Osteoblast (primary cell): ENCODE results near the gene GCDH. TPM values are rescaled to one million over a fixed set of nuclear protein-coding genes. Genes with fewer than 3 reads are reported as not detected.

Experiments
- DNase-seq: peaks from one replicate; pipeline ENCODE4 v3.0.0; 2011; ENCODE audit warnings: low spot score, mixed read lengths; ENCODE audit not compliant: insufficient read length; ENCODE audit errors: missing footprints
- H2AFZ ChIP-seq: 2 replicates; pipeline ENCODE4 v1.6.0; 2011; ENCODE audit warnings: mild to moderate bottlenecking, low read length
- H3K27ac ChIP-seq: 2 replicates; pipeline ENCODE4 v1.5.1; 2011; ENCODE audit warnings: mild to moderate bottlenecking, low read depth, low read length, moderate library complexity
- H3K27me3 ChIP-seq: 2 replicates; pipeline ENCODE4 v1.6.0; 2012; ENCODE audit warnings: mild to moderate bottlenecking, control low read depth, inconsistent platforms, low read length, moderate library complexity; ENCODE audit not compliant: insufficient read depth
- H3K36me3 ChIP-seq: 2 replicates; pipeline ENCODE4 v1.5.1; 2011; ENCODE audit warnings: mild to moderate bottlenecking, low read length, control low read depth, moderate library complexity; ENCODE audit not compliant: insufficient read depth
- H3K4me1 ChIP-seq: 2 replicates; pipeline ENCODE4 v1.5.1; 2011; ENCODE audit warnings: mild to moderate bottlenecking, low read length, control low read depth, moderate library complexity; ENCODE audit not compliant: insufficient read depth
- H3K4me2 ChIP-seq: 2 replicates; pipeline ENCODE4 v1.6.0; 2011; ENCODE audit warnings: mild to moderate bottlenecking, low read length; ENCODE audit not compliant: insufficient read depth
- H3K4me3 ChIP-seq: fragments of 200-600 bp; sonication (generic); 3 replicates; pipeline ENCODE4 v1.5.1; 2012; ENCODE audit warnings: mild to moderate bottlenecking, low read length, inconsistent platforms; ENCODE audit not compliant: insufficient read depth
- H3K79me2 ChIP-seq: 2 replicates; pipeline ENCODE4 v1.6.0; 2012; ENCODE audit warnings: mild to moderate bottlenecking, low read length, control low read depth, inconsistent platforms; ENCODE audit not compliant: insufficient read depth
- H3K9me3 ChIP-seq: 2 replicates; pipeline ENCODE4 v1.5.1; 2011; ENCODE audit warnings: low read depth, low read length, control low read depth
- H4K20me1 ChIP-seq: 2 replicates; pipeline ENCODE4 v1.6.0; 2012; ENCODE audit warnings: mild to moderate bottlenecking, low read length, control low read depth; ENCODE audit not compliant: insufficient read depth
- CTCF ChIP-seq: IDR thresholded peaks from 2 replicates; pipeline ENCODE4 v1.5.1; 2011; ENCODE audit warnings: mild to moderate bottlenecking, low read depth, low read length, moderate library complexity; ENCODE audit errors: extremely low read depth
- total RNA-seq: library from RNA; depleted of rRNA; stranded (reverse); fragments of >200 nt; gene quantifications from 2 replicates; pipeline ENCODE4 v1.2.3, GENCODE V29; 2012

The GCDH gene
- total RNA-seq, 1 donor, result 31.1 TPM

- H3K4me2 ChIP-seq, result peak overlapping the region; percentile 84
- H3K9me3 ChIP-seq, result no peaks in the 10 kb centered on the region
- peak overlapping the region; percentile 58 for H3K4me3 ChIP-seq
- TF ChIP-seq CTCF, result peak; percentile 88
- H4K20me1 ChIP-seq, result no peaks in the 10 kb centered on the region
- peaks cover 4% of the 10 kb centered on the region for H3K4me1 ChIP-seq
- peak overlapping the region; percentile 83 for H2AFZ ChIP-seq
- H3K27me3 ChIP-seq, result peaks cover 6% of the 10 kb centered on the region
- DNase-seq, result peak; percentile 99
- H3K79me2 ChIP-seq, result no peaks in the 10 kb centered on the region
- H3K36me3 ChIP-seq, result no peaks in the 10 kb centered on the region
- H3K27ac ChIP-seq, result no peak overlapping the region
These were observed 43.5 kb upstream of the GCDH start for GRCh38 chr19:12847159-12848139.

- Histone ChIP-seq H3K27me3 (no peaks in the 10 kb centered on the region), H3K4me2 (no peak overlapping the region)
These were observed 34.3 kb upstream of the GCDH start for GRCh38 chr19:12856653-12857052.

GRCh38 chr19:12858041-12858928 is 32.7 kb upstream of the GCDH start:
- no peaks in the 10 kb centered on the region for H3K27me3 ChIP-seq
- H4K20me1 ChIP-seq, result no peaks in the 10 kb centered on the region
- H2AFZ ChIP-seq, result no peak overlapping the region
- no peak for TF ChIP-seq CTCF
- no peaks in the 10 kb centered on the region for H3K79me2 ChIP-seq
- H3K4me1 ChIP-seq, result no peaks in the 10 kb centered on the region
- H3K4me2 ChIP-seq, result no peak overlapping the region
- H3K36me3 ChIP-seq, result no peaks in the 10 kb centered on the region
- no peak overlapping the region for H3K27ac ChIP-seq
- no peaks in the 10 kb centered on the region for H3K9me3 ChIP-seq
- no peak overlapping the region for H3K4me3 ChIP-seq
- peak; percentile 39 for DNase-seq

More at GRCh38 chr19:12856653-12857052, 34.3 kb upstream of the GCDH start:
- Histone ChIP-seq H3K79me2 (no peaks in the 10 kb centered on the region), H2AFZ (no peak overlapping the region), H3K4me3 (no peak overlapping the region), H3K4me1 (no peaks in the 10 kb centered on the region), H3K36me3 (no peaks in the 10 kb centered on the region), H3K27ac (no peak overlapping the region), H4K20me1 (no peaks in the 10 kb centered on the region), H3K9me3 (no peaks in the 10 kb centered on the region)
- no peak for DNase-seq
- TF ChIP-seq CTCF, result no peak
